Measurements from ENCODE around the gene REV3L.

REV3L gene

DNA sequence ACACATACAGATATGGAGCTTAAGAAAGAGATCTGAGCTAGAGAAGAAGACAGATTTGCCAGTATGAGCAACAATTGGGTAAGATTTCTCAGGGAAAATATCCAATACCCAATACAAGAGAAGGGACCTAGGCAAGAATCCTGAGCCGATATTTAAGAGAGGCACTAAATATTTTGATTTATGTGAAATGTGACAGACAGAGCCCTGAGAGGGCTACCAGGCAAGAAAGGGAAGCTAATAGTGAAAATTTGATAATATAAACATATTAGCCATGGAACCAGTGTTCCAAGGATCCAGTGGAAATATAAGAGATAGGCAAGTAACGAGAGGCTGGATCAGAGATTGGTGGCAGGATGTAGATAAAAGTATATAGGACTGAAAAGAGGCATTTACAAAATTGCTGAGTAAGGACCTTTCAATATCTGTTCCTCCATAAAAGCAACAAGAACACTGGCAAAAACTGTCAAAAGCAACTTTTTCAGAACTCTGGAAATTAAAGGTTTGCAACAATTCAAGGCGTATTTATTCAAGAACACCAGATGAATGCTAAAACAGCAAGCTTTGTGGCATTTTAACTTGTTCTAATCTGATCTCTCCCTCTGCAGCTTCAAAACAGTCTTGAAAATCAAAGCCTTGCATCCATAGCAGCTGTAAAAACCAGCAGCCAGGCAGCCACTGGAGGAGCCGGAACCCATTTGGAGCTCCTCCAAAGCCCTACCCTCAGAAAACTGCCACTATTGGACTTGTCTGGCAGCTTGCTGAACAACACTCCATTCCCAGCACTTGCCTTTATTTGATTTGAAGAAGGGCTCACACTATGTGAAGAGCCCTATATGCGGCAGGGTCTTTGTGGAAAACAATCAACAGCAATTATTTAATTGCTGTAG is 58.8 kb downstream of the REV3L start:
- H3K27ac ChIP-seq (ENCODE audit: low read depth, low read length): no peak overlapping the region
- H3K9ac ChIP-seq (ENCODE audit: low read depth, low read length): no peak overlapping the region
- H3K27me3 ChIP-seq (ENCODE audit: control insufficient read depth, insufficient read depth, low read length): no peaks in the 10 kb centered on the region
- no peaks in the 10 kb centered on the region for H3K4me1 ChIP-seq (ENCODE audit: control insufficient read depth, insufficient read depth, low read length)
- H3K36me3 ChIP-seq (ENCODE audit: control insufficient read depth, insufficient read depth, low read length): no peaks in the 10 kb centered on the region
- no peaks in the 10 kb centered on the region for H3K9me3 ChIP-seq (ENCODE audit: control insufficient read depth, insufficient read depth, low read length)
- no peak overlapping the region for H3K4me3 ChIP-seq (ENCODE audit: low read depth, low read length)

- Histone ChIP-seq H3K27ac (ENCODE audit: low read depth, low read length) (no peak overlapping the region), H3K9me3 (ENCODE audit: control insufficient read depth, insufficient read depth, low read length) (no peaks in the 10 kb centered on the region), H3K4me3 (ENCODE audit: low read depth, low read length) (no peak overlapping the region), H3K4me1 (ENCODE audit: control insufficient read depth, insufficient read depth, low read length) (no peaks in the 10 kb centered on the region), H3K36me3 (ENCODE audit: control insufficient read depth, insufficient read depth, low read length) (no peaks in the 10 kb centered on the region), H3K9ac (ENCODE audit: low read depth, low read length) (no peak overlapping the region), H3K27me3 (ENCODE audit: control insufficient read depth, insufficient read depth, low read length) (no peaks in the 10 kb centered on the region)
These were observed 59.9 kb downstream of the REV3L start for GRCh38 chr6:111423055-111423633.

- H3K4me3 ChIP-seq (ENCODE audit: low read depth, low read length): no peak overlapping the region
- H3K9ac ChIP-seq (ENCODE audit: low read depth, low read length): no peak overlapping the region
- H3K27me3 ChIP-seq (ENCODE audit: control insufficient read depth, insufficient read depth, low read length): no peaks in the 10 kb centered on the region
- no peaks in the 10 kb centered on the region for H3K36me3 ChIP-seq (ENCODE audit: control insufficient read depth, insufficient read depth, low read length)
- no peaks in the 10 kb centered on the region for H3K9me3 ChIP-seq (ENCODE audit: control insufficient read depth, insufficient read depth, low read length)
- H3K27ac ChIP-seq (ENCODE audit: low read depth, low read length): no peak overlapping the region
- no peaks in the 10 kb centered on the region for H3K4me1 ChIP-seq (ENCODE audit: control insufficient read depth, insufficient read depth, low read length)
These were observed 63.9 kb downstream of the REV3L start for GRCh38 chr6:111418971-111419693.

DNA sequence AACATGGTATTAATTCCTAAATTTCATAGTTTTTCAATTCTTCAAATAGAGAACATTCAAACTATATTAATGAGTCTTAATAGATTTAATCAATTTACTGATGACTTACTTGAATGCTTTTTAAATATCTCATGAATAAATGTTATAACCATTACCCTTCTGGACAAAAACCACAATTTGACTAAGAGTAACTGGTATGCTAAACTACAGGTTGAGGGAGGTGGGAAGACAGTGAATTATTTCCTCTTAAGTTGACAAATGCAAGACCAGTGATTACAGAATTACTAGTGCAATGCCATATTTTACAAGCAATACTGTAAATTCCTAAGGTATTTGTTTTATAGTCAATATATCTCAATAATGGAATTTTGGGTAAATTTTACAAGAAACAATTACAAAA is 65.1 kb downstream of the REV3L start:
- no peaks in the 10 kb centered on the region for H3K36me3 ChIP-seq (ENCODE audit: control insufficient read depth, insufficient read depth, low read length)
- no peaks in the 10 kb centered on the region for H3K9me3 ChIP-seq (ENCODE audit: control insufficient read depth, insufficient read depth, low read length)
- no peak overlapping the region for H3K4me3 ChIP-seq (ENCODE audit: low read depth, low read length)
- H3K27me3 ChIP-seq (ENCODE audit: control insufficient read depth, insufficient read depth, low read length): no peaks in the 10 kb centered on the region
- H3K9ac ChIP-seq (ENCODE audit: low read depth, low read length): no peak overlapping the region
- no peaks in the 10 kb centered on the region for H3K4me1 ChIP-seq (ENCODE audit: control insufficient read depth, insufficient read depth, low read length)
- no peak overlapping the region for H3K27ac ChIP-seq (ENCODE audit: low read depth, low read length)

GRCh38 chr6:111417181-111417585 is 65.8 kb downstream of the REV3L start:
- Histone ChIP-seq H3K27me3 (ENCODE audit: control insufficient read depth, insufficient read depth, low read length) (no peaks in the 10 kb centered on the region), H3K9me3 (ENCODE audit: control insufficient read depth, insufficient read depth, low read length) (no peaks in the 10 kb centered on the region), H3K9ac (ENCODE audit: low read depth, low read length) (no peak overlapping the region), H3K27ac (ENCODE audit: low read depth, low read length) (no peak overlapping the region), H3K4me1 (ENCODE audit: control insufficient read depth, insufficient read depth, low read length) (no peaks in the 10 kb centered on the region), H3K36me3 (ENCODE audit: control insufficient read depth, insufficient read depth, low read length) (no peaks in the 10 kb centered on the region), H3K4me3 (ENCODE audit: low read depth, low read length) (no peak overlapping the region)

DNA sequence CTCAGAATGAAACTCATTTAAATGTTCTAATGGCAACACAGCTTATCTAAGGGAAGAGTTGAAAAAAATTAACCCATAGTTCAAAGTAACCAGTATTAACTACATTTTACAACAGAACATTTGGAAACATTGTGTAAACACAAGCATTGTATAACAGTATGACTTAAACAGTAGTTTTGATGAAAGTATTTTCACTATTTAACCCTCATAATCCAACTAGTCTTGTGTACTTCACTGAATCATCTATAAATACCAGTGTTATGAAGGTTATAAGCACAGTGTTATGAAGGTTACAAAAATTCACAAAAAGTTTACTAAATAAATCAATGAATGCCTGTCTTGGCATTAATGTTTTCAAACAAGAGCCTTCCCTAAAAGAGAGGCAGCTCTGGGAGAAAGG is 66.5 kb downstream of the REV3L start:
- H3K36me3 ChIP-seq (ENCODE audit: control insufficient read depth, insufficient read depth, low read length): no peaks in the 10 kb centered on the region
- H3K4me1 ChIP-seq (ENCODE audit: control insufficient read depth, insufficient read depth, low read length): no peaks in the 10 kb centered on the region
- no peaks in the 10 kb centered on the region for H3K9me3 ChIP-seq (ENCODE audit: control insufficient read depth, insufficient read depth, low read length)
- no peak overlapping the region for H3K27ac ChIP-seq (ENCODE audit: low read depth, low read length)
- H3K9ac ChIP-seq (ENCODE audit: low read depth, low read length): no peak overlapping the region
- H3K27me3 ChIP-seq (ENCODE audit: control insufficient read depth, insufficient read depth, low read length): no peaks in the 10 kb centered on the region
- no peak overlapping the region for H3K4me3 ChIP-seq (ENCODE audit: low read depth, low read length)

DNA sequence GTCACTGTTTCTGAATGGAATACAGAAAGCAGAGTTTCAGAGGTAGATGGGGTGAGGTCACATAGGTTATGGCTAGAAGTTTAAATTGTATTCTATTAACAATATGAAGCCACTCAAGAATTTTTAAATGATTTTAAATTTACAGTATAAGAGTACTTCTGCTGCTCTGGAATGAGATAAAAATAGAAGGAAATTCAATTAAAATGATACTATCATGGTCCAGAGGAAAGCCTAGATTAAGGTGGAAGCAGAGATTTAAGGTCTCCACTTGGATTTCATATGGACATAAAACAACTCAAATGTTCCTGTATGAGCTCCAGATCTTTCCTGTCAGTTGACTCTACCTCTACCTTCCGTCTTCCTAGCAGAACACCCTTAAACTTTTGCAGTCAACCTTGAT is 68.6 kb downstream of the REV3L start:
- no peaks in the 10 kb centered on the region for H3K27me3 ChIP-seq (ENCODE audit: control insufficient read depth, insufficient read depth, low read length)
- no peaks in the 10 kb centered on the region for H3K4me1 ChIP-seq (ENCODE audit: control insufficient read depth, insufficient read depth, low read length)
- no peak overlapping the region for H3K9ac ChIP-seq (ENCODE audit: low read depth, low read length)
- H3K36me3 ChIP-seq (ENCODE audit: control insufficient read depth, insufficient read depth, low read length): no peaks in the 10 kb centered on the region
- H3K9me3 ChIP-seq (ENCODE audit: control insufficient read depth, insufficient read depth, low read length): no peaks in the 10 kb centered on the region
- H3K4me3 ChIP-seq (ENCODE audit: low read depth, low read length): no peak overlapping the region
- H3K27ac ChIP-seq (ENCODE audit: low read depth, low read length): no peak overlapping the region

DNA sequence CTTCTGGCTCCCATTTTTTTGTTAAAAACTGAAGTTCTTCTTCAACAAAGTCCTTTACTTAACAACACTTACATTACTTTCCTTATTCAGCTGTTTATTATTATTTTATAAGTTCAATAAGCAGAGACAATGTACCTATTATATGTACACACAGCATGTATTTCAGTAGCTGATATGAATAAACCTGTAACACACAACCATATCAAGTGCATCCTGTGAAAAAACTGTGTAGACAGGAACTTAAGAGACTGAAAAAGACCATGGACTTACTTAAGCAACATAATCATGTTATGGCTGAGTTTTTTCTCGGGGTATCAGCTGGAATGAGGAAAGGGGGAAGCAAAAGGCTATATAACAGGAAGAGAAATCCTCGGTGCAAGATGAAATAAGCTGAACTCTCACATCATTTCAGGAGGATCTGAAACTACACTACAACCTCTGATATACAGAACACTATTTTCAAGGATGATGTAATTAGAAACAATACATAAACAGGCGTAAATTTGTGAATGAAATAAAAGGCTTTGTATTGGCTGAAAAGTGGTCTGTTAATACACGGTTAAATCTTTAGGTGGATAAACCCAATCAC is 70.9 kb downstream of the REV3L start:
- no peaks in the 10 kb centered on the region for H3K27me3 ChIP-seq (ENCODE audit: control insufficient read depth, insufficient read depth, low read length)
- no peak overlapping the region for H3K4me3 ChIP-seq (ENCODE audit: low read depth, low read length)
- H3K36me3 ChIP-seq (ENCODE audit: control insufficient read depth, insufficient read depth, low read length): no peaks in the 10 kb centered on the region
- H3K27ac ChIP-seq (ENCODE audit: low read depth, low read length): no peak overlapping the region
- H3K4me1 ChIP-seq (ENCODE audit: control insufficient read depth, insufficient read depth, low read length): no peaks in the 10 kb centered on the region
- H3K9me3 ChIP-seq (ENCODE audit: control insufficient read depth, insufficient read depth, low read length): no peaks in the 10 kb centered on the region
- no peak overlapping the region for H3K9ac ChIP-seq (ENCODE audit: low read depth, low read length)

DNA sequence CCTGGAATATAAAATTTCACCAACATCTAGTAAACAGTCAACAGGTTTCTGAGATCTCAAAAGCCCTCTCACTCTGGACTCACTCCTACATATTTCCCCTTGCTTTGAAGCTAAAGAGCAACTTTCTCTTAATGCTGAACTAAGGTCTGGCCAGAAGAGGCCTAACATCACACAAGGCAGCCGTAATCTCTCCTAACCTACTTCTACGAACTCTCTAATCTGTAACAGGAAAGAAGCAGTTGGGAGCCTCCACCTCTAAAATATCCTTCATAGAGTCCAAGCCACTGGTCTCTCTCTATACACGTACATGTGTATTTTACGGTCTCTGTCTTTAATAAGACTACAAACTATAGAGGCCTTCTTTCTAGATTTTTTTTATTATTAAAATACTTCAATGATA is 72.0 kb downstream of the REV3L start:
- H3K9ac ChIP-seq (ENCODE audit: low read depth, low read length): no peak overlapping the region
- no peaks in the 10 kb centered on the region for H3K36me3 ChIP-seq (ENCODE audit: control insufficient read depth, insufficient read depth, low read length)
- H3K27ac ChIP-seq (ENCODE audit: low read depth, low read length): no peak overlapping the region
- H3K27me3 ChIP-seq (ENCODE audit: control insufficient read depth, insufficient read depth, low read length): no peaks in the 10 kb centered on the region
- no peak overlapping the region for H3K4me3 ChIP-seq (ENCODE audit: low read depth, low read length)
- H3K9me3 ChIP-seq (ENCODE audit: control insufficient read depth, insufficient read depth, low read length): no peaks in the 10 kb centered on the region
- no peaks in the 10 kb centered on the region for H3K4me1 ChIP-seq (ENCODE audit: control insufficient read depth, insufficient read depth, low read length)

- no peaks in the 10 kb centered on the region for H3K4me1 ChIP-seq (ENCODE audit: control insufficient read depth, insufficient read depth, low read length)
- H3K36me3 ChIP-seq (ENCODE audit: control insufficient read depth, insufficient read depth, low read length): no peaks in the 10 kb centered on the region
- no peak overlapping the region for H3K4me3 ChIP-seq (ENCODE audit: low read depth, low read length)
- no peaks in the 10 kb centered on the region for H3K27me3 ChIP-seq (ENCODE audit: control insufficient read depth, insufficient read depth, low read length)
- H3K9ac ChIP-seq (ENCODE audit: low read depth, low read length): no peak overlapping the region
- H3K9me3 ChIP-seq (ENCODE audit: control insufficient read depth, insufficient read depth, low read length): no peaks in the 10 kb centered on the region
- H3K27ac ChIP-seq (ENCODE audit: low read depth, low read length): no peak overlapping the region
These were observed 72.6 kb downstream of the REV3L start for GRCh38 chr6:111410371-111410770.

DNA sequence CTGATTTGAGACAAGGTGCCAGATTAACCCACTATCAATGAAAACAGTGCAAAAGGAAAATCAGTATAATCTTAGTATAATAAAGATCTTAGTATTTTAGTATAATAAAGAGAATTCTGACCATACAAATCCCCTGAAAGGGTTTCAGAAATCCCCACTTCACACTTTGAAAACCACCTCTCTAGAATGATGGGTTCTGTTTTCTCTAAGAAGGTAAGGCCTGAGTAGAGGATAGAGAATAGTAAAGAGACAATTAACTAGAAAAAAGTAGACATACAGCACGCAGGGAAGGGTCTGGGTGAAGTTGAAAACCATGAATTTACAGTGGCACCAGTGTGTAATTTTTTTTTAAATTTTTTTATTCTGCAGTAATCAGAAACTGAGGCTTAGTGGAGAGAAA is 73.6 kb downstream of the REV3L start:
- H3K27me3 ChIP-seq (ENCODE audit: control insufficient read depth, insufficient read depth, low read length): no peaks in the 10 kb centered on the region
- H3K9me3 ChIP-seq (ENCODE audit: control insufficient read depth, insufficient read depth, low read length): no peaks in the 10 kb centered on the region
- H3K27ac ChIP-seq (ENCODE audit: low read depth, low read length): no peak overlapping the region
- no peaks in the 10 kb centered on the region for H3K4me1 ChIP-seq (ENCODE audit: control insufficient read depth, insufficient read depth, low read length)
- H3K4me3 ChIP-seq (ENCODE audit: low read depth, low read length): no peak overlapping the region
- no peak overlapping the region for H3K9ac ChIP-seq (ENCODE audit: low read depth, low read length)
- H3K36me3 ChIP-seq (ENCODE audit: control insufficient read depth, insufficient read depth, low read length): no peaks in the 10 kb centered on the region

Measured in HUES48 (cell line).